HEK293 (cell line): ENCODE data around the gene PPIP5K2.

Experiments
- CTCF ChIA-PET: fragments of 350-600 bp; formaldehyde crosslinking; extraction: SDS; loops from one replicate; lab custom pipeline; 2021; ENCODE audit warnings: antibody characterized with exemption; lab: Yijun Ruan, JAX
- POLR2A ChIA-PET: fragments of 300-600 bp; formaldehyde crosslinking; extraction: SDS; loops from one replicate; lab custom pipeline; 2020; ENCODE audit warnings: antibody characterized with exemption, inconsistent platforms; lab: Yijun Ruan, JAX
- H3K27ac ChIP-seq: fragments of 200-500 bp; sonication (Bioruptor generic); 2 replicates; pipeline ENCODE4 v1.5.1; 2014; ENCODE audit warnings: low read depth, low read length, control low read depth, inconsistent platforms; ENCODE audit errors: extremely low read depth
- H3K36me3 ChIP-seq, 2 experiments: fragments of 200-500 bp in 1 of 2; sonication (Bioruptor generic) in 1 of 2; 1 replicate in 1 of 2; 2 replicates in 1 of 2; pipeline ENCODE4 v1.5.1; 2014 to 2017; ENCODE audit warnings: inconsistent platforms in 2 of 2, low read length in 2 of 2; ENCODE audit not compliant: control insufficient read depth in 2 of 2, insufficient read depth in 1 of 2
- H3K4me1 ChIP-seq: fragments of 200-500 bp; sonication (Bioruptor generic); 2 replicates; pipeline ENCODE4 v1.5.1; 2014; ENCODE audit warnings: mild to moderate bottlenecking, low read length, inconsistent platforms; ENCODE audit not compliant: control insufficient read depth, insufficient read depth
- H3K4me3 ChIP-seq: 2 replicates; pipeline ENCODE4 v1.5.1; 2011; ENCODE audit warnings: low read depth, mild to moderate bottlenecking, control low read depth, low read length, moderate library complexity
- H3K9me3 ChIP-seq: fragments of 200-500 bp; sonication (Bioruptor generic); 2 replicates; pipeline ENCODE4 v1.5.1; 2014; ENCODE audit warnings: low read depth, low read length, inconsistent platforms; ENCODE audit not compliant: control insufficient read depth, insufficient read depth
- MZF1 ChIP-seq: fragments of 450-650 bp; formaldehyde crosslinking; IDR thresholded peaks from 2 replicates; pipeline ENCODE4 v1.5.1; 2017; ENCODE audit warnings: missing biosample characterization, missing genetic modification characterization, borderline replicate concordance
- SETDB1 ChIP-seq: IDR thresholded peaks from one replicate; pipeline ENCODE4 v1.6.1; 2017; ENCODE audit warnings: mild to moderate bottlenecking, low read length, moderate library complexity, mixed read lengths; ENCODE audit not compliant: insufficient read length
- TRIM28 ChIP-seq: IDR thresholded peaks from 2 replicates; pipeline ENCODE4 v1.6.1; 2011; ENCODE audit warnings: low read length, control low read depth, borderline replicate concordance
- ZNF133 ChIP-seq: fragments of 450-650 bp; formaldehyde crosslinking; IDR thresholded peaks from 2 replicates; pipeline ENCODE4 v1.5.1; 2016; ENCODE audit warnings: missing biosample characterization, missing genetic modification characterization
- ZNF138 ChIP-seq: fragments of 450-650 bp; formaldehyde crosslinking; IDR thresholded peaks from 2 replicates; pipeline ENCODE4 v1.5.1; 2016; ENCODE audit warnings: missing biosample characterization, missing genetic modification characterization, borderline replicate concordance
- ZNF266 ChIP-seq: fragments of 450-650 bp; formaldehyde crosslinking; IDR thresholded peaks from 2 replicates; pipeline ENCODE4 v1.5.1; 2016; ENCODE audit warnings: missing biosample characterization, missing genetic modification characterization, low read depth
- ZNF274 ChIP-seq, 2 experiments: fragments of 200-500 bp in 1 of 2; fragments of 450-650 bp in 1 of 2; sonication (Bioruptor generic) in 1 of 2; formaldehyde crosslinking in 1 of 2; IDR thresholded peaks; 2 replicates each; pipeline versions ENCODE4 v1.5.1 to v1.6.1; 2014 to 2016; ENCODE audit warnings: borderline replicate concordance in 1 of 2, inconsistent platforms in 1 of 2, low read length in 1 of 2, missing biosample characterization in 1 of 2, missing genetic modification characterization in 1 of 2
- ZNF37A ChIP-seq: fragments of 450-650 bp; IDR thresholded peaks from 2 replicates; pipeline ENCODE4 v1.5.1; 2018; ENCODE audit warnings: missing biosample characterization, missing genetic modification characterization
- ZNF610 ChIP-seq: fragments of 450-650 bp; formaldehyde crosslinking; IDR thresholded peaks from 2 replicates; pipeline ENCODE4 v1.5.1; 2016; ENCODE audit warnings: missing biosample characterization, missing genetic modification characterization, borderline replicate concordance
- ZNF624 ChIP-seq: fragments of 450-650 bp; formaldehyde crosslinking; IDR thresholded peaks from 2 replicates; pipeline ENCODE4 v1.5.1; 2017; ENCODE audit warnings: missing biosample characterization, missing genetic modification characterization
- ZNF629 ChIP-seq: fragments of 450-650 bp; formaldehyde crosslinking; IDR thresholded peaks from 2 replicates; pipeline ENCODE4 v1.5.1; 2017; ENCODE audit warnings: missing biosample characterization, missing genetic modification characterization
- ZNF654 ChIP-seq: fragments of 450-650 bp; formaldehyde crosslinking; IDR thresholded peaks from 2 replicates; pipeline ENCODE4 v1.5.1; 2016; ENCODE audit warnings: low read depth, missing biosample characterization, missing genetic modification characterization
- ZNF792 ChIP-seq: fragments of 450-650 bp; formaldehyde crosslinking; IDR thresholded peaks from 2 replicates; pipeline ENCODE4 v1.5.1; 2016; ENCODE audit warnings: missing biosample characterization, missing genetic modification characterization
- ZNF837 ChIP-seq: fragments of 450-650 bp; formaldehyde crosslinking; IDR thresholded peaks from 2 replicates; pipeline ENCODE4 v1.5.1; 2016; ENCODE audit warnings: missing biosample characterization, missing genetic modification characterization
- TF ChIP-seq, protein P1 (sequence below): fragments of 450-650 bp; formaldehyde crosslinking; IDR thresholded peaks from 2 replicates; pipeline ENCODE4 v1.5.1; 2016; ENCODE audit warnings: missing biosample characterization, missing genetic modification characterization
- TF ChIP-seq, protein P2 (sequence below): fragments of 450-650 bp; formaldehyde crosslinking; IDR thresholded peaks from 2 replicates; pipeline ENCODE4 v1.5.1; 2016; ENCODE audit warnings: missing biosample characterization, missing genetic modification characterization
- TF ChIP-seq, protein P3 (sequence below): fragments of 450-650 bp; formaldehyde crosslinking; IDR thresholded peaks from 2 replicates; pipeline ENCODE4 v1.5.1; 2016; ENCODE audit warnings: missing biosample characterization, missing genetic modification characterization
- TF ChIP-seq, protein P4 (sequence below): fragments of 450-650 bp; formaldehyde crosslinking; IDR thresholded peaks from 2 replicates; pipeline ENCODE4 v1.5.1; 2016; ENCODE audit warnings: missing biosample characterization, missing genetic modification characterization
- TF ChIP-seq, protein P5 (sequence below): fragments of 450-650 bp; IDR thresholded peaks from 2 replicates; pipeline ENCODE4 v1.5.1; 2018; ENCODE audit warnings: missing biosample characterization, missing genetic modification characterization
- TF ChIP-seq, protein P6 (sequence below): fragments of 450-650 bp; formaldehyde crosslinking; IDR thresholded peaks from 2 replicates; pipeline ENCODE4 v1.5.1; 2016; ENCODE audit warnings: missing biosample characterization, missing genetic modification characterization
- TF ChIP-seq, protein P7 (sequence below): fragments of 450-650 bp; formaldehyde crosslinking; IDR thresholded peaks from 2 replicates; pipeline ENCODE4 v1.5.1; 2016; ENCODE audit warnings: missing biosample characterization, missing genetic modification characterization

PPIP5K2 gene

DNA sequence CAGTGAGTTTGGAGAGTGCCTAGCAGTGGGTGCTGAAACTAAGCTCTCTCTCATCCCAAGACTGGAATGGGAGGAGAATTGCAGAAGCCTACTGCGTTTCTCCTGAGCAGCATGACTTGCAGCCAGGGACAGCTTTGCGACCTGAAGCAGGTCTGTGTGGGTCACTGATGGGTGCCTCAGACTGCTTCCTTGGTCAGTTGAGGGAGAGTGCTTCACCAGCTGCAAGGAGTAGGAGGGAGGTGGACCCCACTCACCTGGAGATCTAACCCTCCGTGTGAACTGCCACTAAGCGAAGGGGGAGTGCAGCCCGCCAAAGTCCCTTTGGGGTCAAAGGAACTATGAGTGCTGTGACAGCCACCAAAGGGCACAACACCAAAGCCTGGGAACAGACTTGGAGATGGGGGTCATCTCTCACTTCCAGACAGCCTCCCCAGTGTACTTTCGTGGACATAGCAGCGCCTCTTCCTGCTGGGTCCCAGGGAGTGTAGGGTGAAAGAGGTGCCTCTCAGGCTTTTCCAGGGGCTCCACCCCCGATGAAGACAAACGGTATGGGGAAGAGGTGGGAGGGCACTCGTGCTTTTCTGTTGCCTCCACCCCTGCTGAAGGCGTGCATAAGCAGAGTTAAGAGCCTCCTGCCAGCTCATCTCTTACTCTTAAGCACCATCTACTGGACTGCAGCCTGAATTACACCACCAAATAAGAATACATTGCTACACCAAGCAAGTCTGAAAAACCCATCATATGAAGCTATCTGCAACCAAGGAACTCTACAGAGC, 104.2 kb downstream of the PPIP5K2 start:
- Histone ChIP-seq H3K27ac (no peak overlapping the region), H3K36me3 (no peaks in the 10 kb centered on the region), H3K9me3 (no peaks in the 10 kb centered on the region), H3K4me1 (no peaks in the 10 kb centered on the region), H3K4me3 (no peak overlapping the region)
- POLR2A ChIA-PET: interaction anchor here (2.1 kb wide), 1 partner anchor 34 kb away, joined by 11 read pairs; the partner anchor contains the start of gene MACIR
- CTCF ChIA-PET: interaction anchor here (0.6 to 2.6 kb wide), 27 partner anchors 8 to 1543 kb away, joined by 3 to 16 read pairs (median 4); no protein-coding TSS in a partner anchor
- TF ChIP-seq, protein P1, sequence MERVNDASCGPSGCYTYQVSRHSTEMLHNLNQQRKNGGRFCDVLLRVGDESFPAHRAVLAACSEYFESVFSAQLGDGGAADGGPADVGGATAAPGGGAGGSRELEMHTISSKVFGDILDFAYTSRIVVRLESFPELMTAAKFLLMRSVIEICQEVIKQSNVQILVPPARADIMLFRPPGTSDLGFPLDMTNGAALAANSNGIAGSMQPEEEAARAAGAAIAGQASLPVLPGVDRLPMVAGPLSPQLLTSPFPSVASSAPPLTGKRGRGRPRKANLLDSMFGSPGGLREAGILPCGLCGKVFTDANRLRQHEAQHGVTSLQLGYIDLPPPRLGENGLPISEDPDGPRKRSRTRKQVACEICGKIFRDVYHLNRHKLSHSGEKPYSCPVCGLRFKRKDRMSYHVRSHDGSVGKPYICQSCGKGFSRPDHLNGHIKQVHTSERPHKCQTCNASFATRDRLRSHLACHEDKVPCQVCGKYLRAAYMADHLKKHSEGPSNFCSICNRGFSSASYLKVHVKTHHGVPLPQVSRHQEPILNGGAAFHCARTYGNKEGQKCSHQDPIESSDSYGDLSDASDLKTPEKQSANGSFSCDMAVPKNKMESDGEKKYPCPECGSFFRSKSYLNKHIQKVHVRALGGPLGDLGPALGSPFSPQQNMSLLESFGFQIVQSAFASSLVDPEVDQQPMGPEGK (tag by site-specific recombination): no peak
- TF ChIP-seq ZNF138 (no peak), ZNF654 (tag by site-specific recombination) (peak; percentile 75), ZNF610 (tag by site-specific recombination) (peak; percentile 16; the same call in 1 of the 2 replicates), TRIM28 (peak; percentile 82; the same call in 1 of the 2 replicates), SETDB1 (peak; percentile 63)

DNA sequence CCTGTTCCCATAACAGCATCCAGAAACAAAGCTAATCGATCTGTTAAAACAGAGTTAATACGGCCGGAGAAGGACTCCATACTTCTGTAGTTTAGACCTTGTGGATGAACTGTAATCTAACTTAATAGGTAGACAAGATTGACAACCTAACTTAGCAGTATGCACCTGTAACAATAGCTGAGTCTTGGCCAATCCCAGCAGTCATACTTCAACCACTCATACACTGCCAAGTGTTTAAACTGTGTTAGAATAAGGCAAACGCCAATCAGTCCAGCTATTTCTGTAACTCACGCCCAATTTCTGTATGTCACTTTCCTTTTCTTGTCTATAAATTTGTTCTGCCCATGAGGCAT, 104.8 kb downstream of the PPIP5K2 start:
- no peak overlapping the region for H3K4me3 ChIP-seq
- H3K9me3 ChIP-seq: no peaks in the 10 kb centered on the region
- no peaks in the 10 kb centered on the region for H3K4me1 ChIP-seq
- ChIA-PET POLR2A (interaction anchor here (2.1 kb wide), 1 partner anchor 33 kb away, joined by 11 read pairs; the partner anchor contains the start of gene MACIR), CTCF (interaction anchor here (0.6 to 2.6 kb wide), 28 partner anchors 8 to 1543 kb away, joined by 3 to 16 read pairs (median 4); no protein-coding TSS in a partner anchor)
- H3K36me3 ChIP-seq: no peaks in the 10 kb centered on the region
- TF ChIP-seq ZNF37A (tag by site-specific recombination) (no peak), ZNF610 (tag by site-specific recombination) (peak; percentile 7; the same call in 1 of the 2 replicates)
- H3K27ac ChIP-seq: no peak overlapping the region

DNA sequence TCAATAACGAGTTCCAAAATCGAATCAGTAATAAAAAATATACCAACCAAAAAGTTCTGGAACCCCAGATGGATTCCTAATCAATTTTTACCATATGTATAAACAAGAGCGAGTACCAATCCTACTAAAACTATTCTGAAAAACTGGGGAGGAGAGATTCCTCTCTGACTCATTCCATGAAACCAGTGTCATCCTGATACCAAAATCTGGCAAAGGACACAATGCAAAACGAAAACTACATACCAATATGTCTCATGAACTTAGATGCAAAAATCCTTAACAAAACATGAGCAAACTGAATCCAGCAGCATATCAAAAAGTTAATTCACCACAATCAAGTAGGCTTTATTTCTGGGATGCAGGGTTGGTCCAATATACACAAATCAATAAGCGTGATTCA, 108.0 kb downstream of the PPIP5K2 start:
- no peak overlapping the region for H3K27ac ChIP-seq
- TF ChIP-seq ZNF274 (IDR thresholded peaks at IDR 0.05; ENCODE audit: low read length): no peak
- no peak for TF ChIP-seq ZNF274 (tag by site-specific recombination; IDR thresholded peaks at IDR 0.05; ENCODE audit: borderline replicate concordance)
- TF ChIP-seq, protein P2, sequence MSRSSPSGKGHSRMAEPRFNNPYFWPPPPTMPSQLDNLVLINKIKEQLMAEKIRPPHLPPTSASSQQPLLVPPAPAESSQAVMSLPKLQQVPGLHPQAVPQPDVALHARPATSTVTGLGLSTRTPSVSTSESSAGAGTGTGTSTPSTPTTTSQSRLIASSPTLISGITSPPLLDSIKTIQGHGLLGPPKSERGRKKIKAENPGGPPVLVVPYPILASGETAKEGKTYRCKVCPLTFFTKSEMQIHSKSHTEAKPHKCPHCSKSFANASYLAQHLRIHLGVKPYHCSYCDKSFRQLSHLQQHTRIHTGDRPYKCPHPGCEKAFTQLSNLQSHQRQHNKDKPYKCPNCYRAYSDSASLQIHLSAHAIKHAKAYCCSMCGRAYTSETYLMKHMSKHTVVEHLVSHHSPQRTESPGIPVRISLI (tag by site-specific recombination): no peak
- TF ChIP-seq, protein P3, sequence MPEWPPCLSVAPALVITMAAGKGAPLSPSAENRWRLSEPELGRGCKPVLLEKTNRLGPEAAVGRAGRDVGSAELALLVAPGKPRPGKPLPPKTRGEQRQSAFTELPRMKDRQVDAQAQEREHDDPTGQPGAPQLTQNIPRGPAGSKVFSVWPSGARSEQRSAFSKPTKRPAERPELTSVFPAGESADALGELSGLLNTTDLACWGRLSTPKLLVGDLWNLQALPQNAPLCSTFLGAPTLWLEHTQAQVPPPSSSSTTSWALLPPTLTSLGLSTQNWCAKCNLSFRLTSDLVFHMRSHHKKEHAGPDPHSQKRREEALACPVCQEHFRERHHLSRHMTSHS (tag by site-specific recombination): no peak
- no peak for TF ChIP-seq MZF1 (tag by site-specific recombination)
- no peak for TF ChIP-seq ZNF837 (tag by site-specific recombination)
- TF ChIP-seq ZNF266 (tag by site-specific recombination): no peak
- TF ChIP-seq, protein P4, sequence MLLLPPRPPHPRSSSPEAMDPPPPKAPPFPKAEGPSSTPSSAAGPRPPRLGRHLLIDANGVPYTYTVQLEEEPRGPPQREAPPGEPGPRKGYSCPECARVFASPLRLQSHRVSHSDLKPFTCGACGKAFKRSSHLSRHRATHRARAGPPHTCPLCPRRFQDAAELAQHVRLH (tag by site-specific recombination): no peak
- TF ChIP-seq ZNF629 (tag by site-specific recombination): no peak
- no peak for TF ChIP-seq ZNF624 (tag by site-specific recombination)
- TF ChIP-seq, protein P5, sequence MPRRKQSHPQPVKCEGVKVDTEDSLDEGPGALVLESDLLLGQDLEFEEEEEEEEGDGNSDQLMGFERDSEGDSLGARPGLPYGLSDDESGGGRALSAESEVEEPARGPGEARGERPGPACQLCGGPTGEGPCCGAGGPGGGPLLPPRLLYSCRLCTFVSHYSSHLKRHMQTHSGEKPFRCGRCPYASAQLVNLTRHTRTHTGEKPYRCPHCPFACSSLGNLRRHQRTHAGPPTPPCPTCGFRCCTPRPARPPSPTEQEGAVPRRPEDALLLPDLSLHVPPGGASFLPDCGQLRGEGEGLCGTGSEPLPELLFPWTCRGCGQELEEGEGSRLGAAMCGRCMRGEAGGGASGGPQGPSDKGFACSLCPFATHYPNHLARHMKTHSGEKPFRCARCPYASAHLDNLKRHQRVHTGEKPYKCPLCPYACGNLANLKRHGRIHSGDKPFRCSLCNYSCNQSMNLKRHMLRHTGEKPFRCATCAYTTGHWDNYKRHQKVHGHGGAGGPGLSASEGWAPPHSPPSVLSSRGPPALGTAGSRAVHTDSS (tag by site-specific recombination): no peak
- TF ChIP-seq, protein P6, sequence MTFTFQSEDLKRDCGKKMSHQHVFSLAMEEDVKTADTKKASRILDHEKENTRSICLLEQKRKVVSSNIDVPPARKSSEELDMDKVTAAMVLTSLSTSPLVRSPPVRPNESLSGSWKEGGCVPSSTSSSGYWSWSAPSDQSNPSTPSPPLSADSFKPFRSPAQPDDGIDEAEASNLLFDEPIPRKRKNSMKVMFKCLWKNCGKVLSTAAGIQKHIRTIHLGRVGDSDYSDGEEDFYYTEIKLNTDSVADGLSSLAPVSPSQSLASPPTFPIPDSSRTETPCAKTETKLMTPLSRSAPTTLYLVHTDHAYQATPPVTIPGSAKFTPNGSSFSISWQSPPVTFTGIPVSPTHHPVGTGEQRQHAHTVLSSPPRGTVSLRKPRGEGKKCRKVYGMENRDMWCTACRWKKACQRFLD: no peak
- no peak for TF ChIP-seq ZNF133 (tag by site-specific recombination)
- no peak for TF ChIP-seq ZNF792
- TF ChIP-seq, protein P7, sequence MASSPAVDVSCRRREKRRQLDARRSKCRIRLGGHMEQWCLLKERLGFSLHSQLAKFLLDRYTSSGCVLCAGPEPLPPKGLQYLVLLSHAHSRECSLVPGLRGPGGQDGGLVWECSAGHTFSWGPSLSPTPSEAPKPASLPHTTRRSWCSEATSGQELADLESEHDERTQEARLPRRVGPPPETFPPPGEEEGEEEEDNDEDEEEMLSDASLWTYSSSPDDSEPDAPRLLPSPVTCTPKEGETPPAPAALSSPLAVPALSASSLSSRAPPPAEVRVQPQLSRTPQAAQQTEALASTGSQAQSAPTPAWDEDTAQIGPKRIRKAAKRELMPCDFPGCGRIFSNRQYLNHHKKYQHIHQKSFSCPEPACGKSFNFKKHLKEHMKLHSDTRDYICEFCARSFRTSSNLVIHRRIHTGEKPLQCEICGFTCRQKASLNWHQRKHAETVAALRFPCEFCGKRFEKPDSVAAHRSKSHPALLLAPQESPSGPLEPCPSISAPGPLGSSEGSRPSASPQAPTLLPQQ (tag by site-specific recombination): no peak

More for the DNA sequence above, 108.0 kb downstream of the PPIP5K2 start:
- POLR2A ChIA-PET: no interaction called here
- Histone ChIP-seq H3K4me3 (no peak overlapping the region), H3K4me1 (no peaks in the 10 kb centered on the region), H3K9me3 (no peaks in the 10 kb centered on the region), H3K36me3 (no peaks in the 10 kb centered on the region)
- CTCF ChIA-PET: no interaction called here
